Myocyte (in vitro differentiated cells): ENCODE measurements around the gene VSTM5. TPM values are rescaled to one million over a fixed set of nuclear protein-coding genes. Genes with fewer than 3 reads are reported as not detected.
A peak's percentile ranks its signal among the peaks of the same experiment; 100 is the strongest.
"Not testable (repeated sequence)": the region's sequence is repeated elsewhere in the genome, so short reads cannot be mapped to it uniquely, and the experiment has no call there.

Experiments
- DNase-seq: peaks from one replicate; pipeline ENCODE4 v3.0.0-alpha.2; 2012; ENCODE audit warnings: low read depth
- polyA plus RNA-seq: library from polyadenylated mRNA; unstranded; fragments of >200 nt; gene quantifications from one replicate; pipeline ENCODE4 v1.2.1, GENCODE V29; 2012; ENCODE audit warnings: missing spikeins
- total RNA-seq: library from RNA; depleted of rRNA; stranded (reverse); fragments of >200 nt; gene quantifications from 2 replicates; pipeline ENCODE4 v1.2.3, GENCODE V29; 2014

The VSTM5 gene, protein sequence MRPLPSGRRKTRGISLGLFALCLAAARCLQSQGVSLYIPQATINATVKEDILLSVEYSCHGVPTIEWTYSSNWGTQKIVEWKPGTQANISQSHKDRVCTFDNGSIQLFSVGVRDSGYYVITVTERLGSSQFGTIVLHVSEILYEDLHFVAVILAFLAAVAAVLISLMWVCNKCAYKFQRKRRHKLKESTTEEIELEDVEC
- not detected in 2 replicates for total RNA-seq
- not detected for polyA plus RNA-seq

- DNase-seq = no peak
Measured at GRCh38 chr11:93850594-93851018, at the start of gene VSTM5. Gene VSTM5, minus strand, starts transcription at chr11:93850618. Its CDS starts 116 bp downstream, at chr11:93850502.

GRCh38 chr11:93895106-93895862 lies 44.9 kb upstream of the VSTM5 start:
- DNase-seq = peak; percentile 47

DNA sequence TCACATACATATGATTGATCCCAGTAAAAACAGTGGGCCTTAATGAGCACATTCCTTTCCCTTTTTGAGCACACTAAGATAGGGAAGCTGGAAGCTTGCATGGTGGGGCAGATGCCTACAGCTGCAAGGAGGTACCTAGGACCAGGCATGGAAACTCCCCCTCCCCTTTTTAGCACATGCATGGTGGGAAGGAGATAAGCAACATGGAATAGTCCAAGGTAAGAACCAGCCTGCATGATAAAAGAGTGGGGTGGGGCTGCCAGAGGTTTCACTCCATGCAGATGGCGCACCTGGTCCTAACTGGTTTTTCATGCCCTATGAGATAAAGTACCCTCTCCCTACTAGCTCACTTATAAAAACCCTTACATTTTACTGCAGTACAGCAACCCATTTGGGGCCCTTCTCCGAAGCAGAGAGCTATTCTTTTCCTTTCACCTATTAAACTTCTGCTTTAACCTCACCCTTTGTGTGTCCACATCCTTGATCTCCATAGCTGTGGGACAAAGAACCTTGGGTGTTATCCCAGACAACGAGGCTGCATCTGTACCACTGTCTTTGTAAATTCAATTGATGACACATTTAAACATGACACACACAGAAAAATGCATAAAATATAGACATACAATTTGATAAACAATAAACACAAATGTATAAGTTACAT lies 40.1 kb upstream of the VSTM5 start:
- no peak for DNase-seq

- no peak for DNase-seq
Measured at GRCh38 chr11:93887111-93887510, 36.7 kb upstream of the VSTM5 start.

GRCh38 chr11:93879114-93879513 lies 28.7 kb upstream of the VSTM5 start:
- DNase-seq = not testable (repeated sequence)

- DNase-seq = no peak
Measured at GRCh38 chr11:93875637-93876036, 25.2 kb upstream of the VSTM5 start.

GRCh38 chr11:93871526-93871925 lies 21.1 kb upstream of the VSTM5 start:
- DNase-seq = no peak

DNA sequence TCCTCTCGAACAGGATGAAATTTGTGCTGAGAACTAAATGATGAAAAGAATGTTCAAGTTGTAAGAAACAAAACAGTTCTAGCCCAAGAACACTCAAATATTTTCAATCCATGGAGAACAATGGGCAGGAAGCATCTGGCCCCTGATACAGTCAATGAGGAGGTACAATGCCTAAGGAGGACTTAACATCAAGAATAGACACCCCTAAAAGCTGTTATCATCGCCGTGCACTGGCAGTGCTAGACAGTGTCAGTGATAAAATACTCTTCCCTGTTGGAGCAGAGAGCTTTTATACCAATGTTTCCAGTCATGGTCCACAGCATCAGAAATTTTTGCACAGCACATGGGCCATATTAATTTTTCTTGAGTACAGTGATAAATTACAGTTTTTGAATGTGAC lies 20.2 kb upstream of the VSTM5 start:
- DNase-seq = no peak

- DNase-seq = no peak
Measured at GRCh38 chr11:93869830-93870229, 19.4 kb upstream of the VSTM5 start.

GRCh38 chr11:93868404-93868803 lies 18.0 kb upstream of the VSTM5 start:
- not testable (repeated sequence) for DNase-seq

DNA sequence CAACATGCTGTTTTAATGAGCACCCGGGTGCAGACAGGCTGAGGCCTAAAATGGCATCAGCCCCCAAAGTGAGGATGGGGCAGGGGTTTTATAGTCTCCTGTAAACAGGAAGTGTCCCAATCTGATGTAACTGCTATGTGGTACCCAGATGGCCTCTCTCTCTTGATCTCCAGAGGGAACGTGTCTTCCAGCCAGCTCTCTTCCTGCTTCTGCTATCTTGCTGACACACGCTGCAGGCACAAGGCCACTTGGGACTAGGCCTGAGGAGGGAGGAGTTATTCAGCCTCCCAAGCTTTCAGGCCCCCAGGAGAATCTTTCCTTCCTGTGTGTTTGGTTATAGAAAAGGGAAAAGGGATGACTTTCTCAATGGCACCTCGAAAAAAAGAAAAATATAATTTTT lies 11.4 kb upstream of the VSTM5 start:
- DNase-seq = no peak

GRCh38 chr11:93858121-93858775 lies 7.8 kb upstream of the VSTM5 start:
- no peak for DNase-seq

- no peak for DNase-seq
Measured at GRCh38 chr11:93857413-93858120, 7.1 kb upstream of the VSTM5 start.

GRCh38 chr11:93852242-93852641 lies 1.8 kb upstream of the VSTM5 start:
- DNase-seq = no peak

DNA sequence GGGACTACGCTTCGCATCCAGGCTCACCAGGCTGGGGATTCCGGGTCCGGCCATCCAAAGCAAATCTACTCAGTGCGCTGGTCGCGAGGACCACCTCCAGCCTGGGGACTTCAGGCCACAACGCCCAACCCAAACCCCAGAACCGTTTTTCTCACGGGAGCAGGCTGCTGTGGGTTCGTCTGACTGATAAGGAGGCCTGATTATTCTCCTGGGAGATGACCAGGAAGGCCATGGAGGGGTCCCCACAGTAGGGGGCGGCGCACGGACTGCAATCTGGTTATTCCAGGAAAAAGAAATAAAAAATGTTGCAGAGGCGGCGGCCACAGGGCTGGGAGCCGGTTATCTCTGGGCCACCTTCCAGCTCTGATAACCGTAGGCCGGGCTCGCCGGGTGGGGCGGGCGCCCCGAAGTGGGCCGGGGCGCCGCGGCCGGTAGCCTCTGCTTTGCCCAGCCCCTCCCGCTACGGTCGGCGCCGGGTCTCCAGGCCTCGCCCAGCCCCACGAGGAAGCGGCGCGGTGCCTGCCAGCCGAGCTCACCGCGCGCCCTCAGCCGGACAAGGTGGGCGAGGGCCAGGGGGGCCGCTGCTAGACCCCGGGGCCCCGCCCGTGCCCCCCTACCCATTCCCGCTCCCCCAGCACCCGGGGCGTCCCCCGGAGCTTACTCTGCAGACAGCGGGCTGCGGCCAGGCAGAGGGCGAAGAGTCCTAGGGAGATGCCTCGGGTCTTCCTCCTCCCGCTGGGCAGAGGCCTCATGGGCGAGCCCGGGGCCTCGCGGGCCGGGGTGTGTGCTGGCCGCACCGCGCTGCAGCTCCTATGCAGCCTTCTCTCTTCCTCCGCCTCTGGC lies 446 bp downstream of the VSTM5 start:
- no peak for DNase-seq

GRCh38 chr11:93849201-93849600 lies 1.2 kb downstream of the VSTM5 start:
- no peak for DNase-seq

DNA sequence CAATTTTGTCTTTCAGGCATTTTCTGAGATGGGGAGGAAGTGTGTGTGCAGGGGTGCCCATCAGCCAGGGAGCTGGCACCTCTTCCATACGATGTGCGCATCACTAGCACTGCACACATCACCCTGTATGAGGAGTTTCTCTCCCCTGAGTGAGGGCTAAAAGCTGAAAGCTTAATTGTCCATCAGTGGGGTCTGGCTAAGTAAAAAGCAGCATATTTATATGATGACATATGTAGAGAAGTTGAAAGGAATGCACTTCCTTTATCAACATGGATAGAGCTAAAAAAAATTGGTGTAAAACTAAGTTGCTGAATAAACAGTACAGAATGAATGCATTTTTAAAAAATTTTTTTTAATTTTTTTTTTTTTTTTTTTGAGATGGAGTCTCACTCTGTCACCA lies 4.0 kb downstream of the VSTM5 start:
- DNase-seq = no peak

DNA sequence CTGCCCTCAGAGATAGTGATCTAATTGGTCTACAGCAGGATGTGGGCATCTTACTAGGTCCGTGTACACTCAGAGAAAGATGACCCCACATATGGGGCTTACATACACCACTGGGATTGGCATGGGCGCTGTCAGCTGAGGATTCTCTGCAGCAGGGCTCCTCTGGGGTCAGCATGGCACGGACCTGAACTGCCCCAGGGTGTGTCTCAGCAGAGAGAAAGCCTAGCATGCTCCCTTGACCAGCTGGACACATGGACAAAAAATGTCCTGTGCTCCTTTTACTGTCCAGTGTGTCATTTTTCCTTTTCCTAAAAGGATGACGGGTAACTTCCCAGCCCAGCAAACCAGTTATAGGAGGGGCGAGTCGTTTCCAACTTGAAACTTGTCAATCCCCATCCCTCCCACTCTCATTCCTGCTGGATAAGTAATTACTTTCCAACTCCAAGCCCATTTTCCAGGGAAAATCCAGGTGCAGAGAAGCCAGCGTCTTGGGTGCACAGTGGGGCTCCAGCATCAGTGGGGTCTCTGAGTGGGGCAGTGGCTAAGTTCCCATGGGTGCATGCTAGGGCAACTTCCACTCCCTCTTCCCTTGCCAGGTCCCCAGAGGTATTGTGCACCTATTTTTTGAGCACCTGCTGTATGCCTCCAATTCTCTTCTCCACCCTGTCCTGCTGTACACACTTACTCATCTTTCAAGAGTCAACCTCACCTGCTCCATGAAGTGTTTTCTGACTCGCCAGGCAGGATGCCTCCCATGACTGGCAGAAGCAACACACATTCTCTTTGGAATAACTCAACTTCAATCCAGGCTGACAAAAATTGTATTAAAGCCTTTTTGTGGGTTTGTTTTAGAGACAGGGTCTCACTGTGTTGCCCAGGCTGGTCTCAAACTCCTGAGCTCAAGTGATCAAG lies 5.0 kb downstream of the VSTM5 start:
- no peak for DNase-seq

GRCh38 chr11:93844568-93844967 lies 5.8 kb downstream of the VSTM5 start:
- DNase-seq = no peak
